H4 (cell line): ENCODE results near the gene SLC9A9. TPM values are rescaled to one million over a fixed set of nuclear protein-coding genes. Genes with fewer than 3 reads are reported as not detected.
"Not testable (repeated sequence)": the region's sequence is repeated elsewhere in the genome, so short reads cannot be mapped to it uniquely, and the experiment has no call there.

Source experiments
- DNase-seq: peaks from one replicate; pipeline ENCODE4 v3.0.0-alpha.2; 2015; ENCODE audit warnings: low spot score
- total RNA-seq: library from RNA; depleted of rRNA; stranded (reverse); fragments of >200 nt; shearing (Covaris generic); gene quantifications from 2 replicates; pipeline ENCODE4 v1.2.3, GENCODE V29; 2014

SLC9A9 gene
- total RNA-seq, 1 experiment from 2014 or later: 10.8 TPM

DNA sequence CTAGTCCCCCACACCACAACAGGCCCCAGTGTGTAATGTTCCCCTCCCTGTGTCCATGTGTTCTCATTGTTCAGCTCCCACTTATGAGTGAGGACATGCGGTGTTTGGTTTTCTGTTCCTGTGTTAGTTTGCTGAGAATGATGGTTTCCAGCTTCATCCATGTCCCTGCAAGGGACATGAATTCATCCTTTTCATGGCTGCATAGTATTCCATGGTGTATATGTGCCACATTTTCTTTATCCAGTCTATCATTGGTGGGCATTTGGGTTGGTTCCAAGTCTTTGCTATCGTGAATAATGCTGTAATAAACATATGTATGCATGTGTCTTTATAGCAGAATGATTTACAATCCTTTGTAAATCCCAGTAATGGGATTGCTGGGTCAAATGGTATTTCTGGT, 152.9 kb downstream of the SLC9A9 start:
- DNase-seq: not testable (repeated sequence)

DNA sequence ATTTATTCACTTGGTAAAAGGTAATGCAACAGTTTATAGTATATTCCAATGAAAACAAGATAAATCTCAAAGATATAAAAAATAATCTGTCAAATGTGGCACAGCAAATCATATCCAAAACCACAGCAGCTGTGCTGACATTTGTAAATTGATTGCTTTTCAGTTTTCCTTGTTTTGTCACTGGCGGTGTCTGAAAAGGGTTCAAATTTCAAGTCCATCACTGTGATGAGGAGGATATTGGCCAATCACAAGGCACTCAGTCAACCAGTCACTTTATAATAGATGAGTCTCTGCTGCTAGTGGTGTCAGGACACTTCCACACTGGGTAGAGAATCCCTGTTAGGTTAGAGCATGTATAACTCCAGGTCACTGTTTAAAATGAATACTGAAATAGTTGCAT, 154.8 kb downstream of the SLC9A9 start:
- DNase-seq: no peak

- DNase-seq: no peak
Measured at GRCh38 chr3:143686638-143687197, 161.6 kb downstream of the SLC9A9 start.

GRCh38 chr3:143685491-143685890, 162.8 kb downstream of the SLC9A9 start:
- no peak for DNase-seq

DNA sequence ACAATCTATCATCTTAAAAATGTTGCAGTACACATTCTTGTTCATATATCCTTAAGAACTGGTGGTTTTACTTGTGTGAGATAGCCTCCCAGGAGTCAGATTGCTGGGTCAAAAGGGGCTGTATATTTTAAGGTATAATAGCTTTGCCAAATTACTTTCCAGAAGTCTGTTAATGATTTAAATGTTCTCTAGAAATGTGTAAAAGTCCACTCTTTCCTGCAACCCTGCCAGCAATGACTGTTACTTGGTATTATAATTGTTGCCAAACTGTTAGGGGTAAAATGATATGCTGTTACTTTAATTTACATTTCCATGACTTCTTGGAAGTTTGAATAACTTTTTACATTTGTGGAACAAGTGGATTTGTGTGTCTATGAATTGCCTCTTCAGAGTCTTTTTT, 170.8 kb downstream of the SLC9A9 start:
- DNase-seq: no peak

GRCh38 chr3:143676747-143677146, 171.5 kb downstream of the SLC9A9 start:
- DNase-seq: no peak

DNA sequence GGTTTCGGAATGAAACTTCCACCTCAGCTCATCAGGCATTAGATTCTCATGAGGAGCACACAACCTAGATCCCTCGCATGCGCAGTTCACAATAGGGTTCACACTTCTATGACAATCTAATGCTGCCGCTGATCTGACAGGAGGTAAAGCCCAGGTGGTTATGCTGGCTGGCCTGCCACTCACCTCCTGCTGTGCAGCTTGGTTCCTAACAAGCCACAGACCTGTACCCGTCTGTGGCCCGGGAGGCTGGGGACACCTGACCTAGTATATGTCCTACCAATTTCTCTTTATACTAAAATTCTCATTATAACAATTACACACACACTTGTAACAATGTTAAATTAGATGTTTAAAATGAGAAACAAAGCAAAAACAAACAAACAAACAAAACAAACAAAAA, 172.2 kb downstream of the SLC9A9 start:
- DNase-seq: no peak

DNA sequence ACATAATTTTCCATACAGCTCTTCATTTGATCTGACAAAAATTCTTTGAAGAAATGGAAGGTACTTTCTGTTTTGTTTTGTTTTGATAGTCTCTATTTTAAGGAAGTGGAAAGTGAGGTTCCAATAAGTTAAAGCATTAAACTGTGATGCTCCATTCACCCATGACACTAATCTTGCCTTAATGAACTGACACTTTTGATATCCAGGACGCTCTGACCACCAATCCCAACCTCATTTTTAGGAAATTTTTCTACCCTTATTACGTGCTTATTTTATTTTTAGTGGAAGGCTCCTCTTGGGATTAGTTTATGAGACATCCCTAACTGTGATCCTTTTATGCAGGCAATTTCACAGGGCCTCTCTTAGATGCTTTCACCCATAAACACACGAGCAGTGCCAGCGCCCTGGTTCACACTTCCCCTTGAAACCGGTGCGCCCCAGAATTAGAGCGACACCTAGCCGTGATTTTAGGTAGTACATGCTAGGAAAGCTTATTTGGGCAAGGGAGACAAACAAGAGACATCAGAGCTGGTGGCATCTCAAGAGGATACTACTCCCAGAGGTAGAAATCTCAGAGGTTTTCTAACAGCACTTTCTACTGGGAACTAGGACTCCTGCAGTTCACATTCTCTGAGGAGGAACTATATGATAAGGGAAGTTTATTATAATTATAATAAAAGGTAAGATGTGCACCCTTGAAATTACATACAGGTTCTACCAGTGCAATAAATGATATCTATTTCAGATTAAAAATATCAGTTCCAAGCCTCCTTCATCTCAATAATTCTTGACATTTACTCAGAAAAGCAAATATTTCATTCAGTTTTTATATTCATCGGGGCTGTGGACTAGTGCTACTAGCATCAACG, 173.9 kb downstream of the SLC9A9 start:
- peak; percentile 65 for DNase-seq

DNA sequence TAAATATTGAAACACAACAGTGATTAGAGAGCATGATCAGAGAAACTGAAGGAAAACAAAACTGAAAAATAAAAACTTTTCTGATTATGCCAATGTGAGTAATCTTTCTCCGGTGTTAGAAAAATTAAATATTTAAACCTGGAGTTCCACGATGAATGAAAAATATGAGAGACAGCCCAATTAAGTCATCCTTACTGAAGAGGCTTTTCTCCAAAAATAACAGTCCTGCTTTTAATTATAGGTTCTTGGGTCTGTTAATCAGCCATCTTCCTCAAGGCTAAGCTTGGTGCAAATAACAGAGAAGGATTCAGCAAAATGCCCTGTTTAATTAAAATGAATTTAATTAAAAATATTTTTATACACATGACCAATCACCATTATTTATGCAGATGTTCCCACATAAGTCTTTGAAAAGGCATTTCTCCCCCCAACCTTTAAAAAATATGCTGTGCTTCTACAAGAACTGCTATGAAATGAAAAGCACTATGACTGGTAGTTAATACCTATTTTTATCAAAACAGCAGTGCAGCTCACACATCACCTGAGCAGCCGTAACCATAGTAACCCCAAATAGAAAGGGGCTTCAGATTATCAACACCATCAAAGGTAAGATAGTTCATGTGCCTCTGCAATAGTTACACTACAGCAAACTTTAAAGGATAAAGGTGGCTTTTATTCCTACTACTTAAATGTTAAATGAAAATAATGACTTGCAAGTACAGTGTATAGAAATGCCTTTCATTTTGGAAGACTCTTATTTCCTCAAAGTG, 175.7 kb downstream of the SLC9A9 start:
- no peak for DNase-seq

DNA sequence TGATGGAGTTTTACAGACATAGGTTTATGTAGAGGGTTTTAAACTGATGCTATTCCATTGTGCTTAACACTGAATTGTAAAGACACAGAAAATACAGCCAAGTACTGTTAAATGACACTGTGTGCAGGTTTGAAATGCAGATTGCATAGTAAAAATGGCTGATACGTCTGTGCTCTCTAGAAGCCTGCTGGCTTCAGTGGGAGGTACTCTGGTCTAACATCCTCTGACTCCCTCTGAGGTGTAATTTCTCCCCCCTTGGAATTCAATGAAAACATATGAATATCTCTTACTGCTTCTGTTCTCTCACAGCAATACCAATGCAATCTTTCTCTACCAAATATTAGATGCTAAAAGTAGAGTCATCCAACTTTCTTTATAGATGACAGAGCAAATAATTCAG, 176.6 kb downstream of the SLC9A9 start:
- no peak for DNase-seq

DNA sequence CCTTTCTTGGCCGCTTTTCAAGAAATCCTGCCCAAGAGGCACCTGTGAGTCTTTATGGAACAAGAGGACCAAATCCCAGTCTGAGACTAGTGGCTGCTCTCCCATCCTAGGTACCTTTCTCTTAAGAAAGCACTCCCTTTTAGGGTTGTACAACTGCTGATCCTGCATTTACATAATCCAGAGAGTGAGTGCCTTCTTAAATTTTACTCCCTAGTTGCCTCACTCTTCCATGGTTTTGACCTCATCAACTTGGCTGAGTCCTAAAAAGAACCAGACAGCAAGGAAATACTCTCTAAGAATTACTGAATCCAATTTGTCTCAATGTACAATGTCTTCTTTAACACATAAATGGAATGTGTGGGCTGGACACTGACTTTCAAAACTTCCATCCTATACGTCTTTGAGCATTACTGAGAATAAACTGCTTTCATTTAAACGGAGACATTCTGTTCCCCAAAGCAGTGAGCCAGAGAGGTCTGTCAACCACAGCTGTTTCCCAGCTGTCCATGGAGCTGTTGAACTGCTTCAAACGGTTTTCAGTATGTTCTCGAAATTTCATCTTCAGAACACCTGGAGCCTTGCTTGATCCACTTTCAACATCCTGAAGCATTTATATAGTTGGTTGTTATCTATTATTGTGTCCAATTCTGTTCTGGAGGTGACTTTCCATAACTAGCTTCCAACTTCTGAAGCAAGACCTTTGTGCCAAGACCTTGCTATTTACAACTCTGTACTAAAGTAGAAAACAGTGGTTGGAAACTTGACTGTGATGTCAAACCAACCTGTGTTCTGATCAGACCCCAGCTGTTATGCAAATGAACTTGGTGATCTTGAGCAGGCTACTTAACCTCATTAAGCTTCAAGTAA, 179.1 kb downstream of the SLC9A9 start:
- no peak for DNase-seq

DNA sequence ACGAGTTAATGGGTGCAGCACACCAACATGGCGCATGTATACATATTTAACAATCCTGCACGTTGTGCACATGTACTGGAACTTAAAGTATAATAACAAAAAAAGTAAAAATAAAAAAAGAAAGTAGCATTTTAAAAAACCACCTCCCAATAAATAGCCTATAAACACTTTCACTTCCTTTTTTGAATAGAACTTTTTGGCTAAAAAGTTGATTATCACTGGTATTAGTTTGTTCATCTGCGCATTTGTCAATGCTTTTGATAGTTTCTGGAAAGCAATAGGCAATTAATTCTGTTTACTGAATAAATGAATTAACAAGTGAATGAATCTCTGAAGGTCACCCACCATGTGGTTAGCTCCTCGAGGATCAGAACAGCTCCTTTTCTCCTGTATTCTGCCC, 179.9 kb downstream of the SLC9A9 start:
- DNase-seq: no peak

DNA sequence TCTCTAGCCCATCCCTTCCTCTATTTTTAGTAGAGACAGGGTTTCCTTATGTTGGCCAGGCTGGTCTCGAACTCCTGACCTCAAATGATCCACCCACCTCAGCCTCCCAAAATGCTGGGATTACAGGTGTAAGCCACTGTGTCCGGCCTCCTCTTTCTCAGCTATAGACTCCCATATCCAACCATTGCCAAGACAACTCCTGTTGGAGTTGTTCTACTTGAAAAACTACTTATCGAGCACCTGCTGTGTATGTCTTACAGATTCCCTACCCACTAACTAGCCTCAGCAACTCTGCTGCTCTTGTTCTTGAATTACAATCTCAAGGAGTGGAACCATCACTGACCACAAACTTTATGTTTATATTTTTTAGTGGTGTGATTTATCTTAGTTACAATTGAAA, 186.6 kb downstream of the SLC9A9 start:
- DNase-seq: no peak

DNA sequence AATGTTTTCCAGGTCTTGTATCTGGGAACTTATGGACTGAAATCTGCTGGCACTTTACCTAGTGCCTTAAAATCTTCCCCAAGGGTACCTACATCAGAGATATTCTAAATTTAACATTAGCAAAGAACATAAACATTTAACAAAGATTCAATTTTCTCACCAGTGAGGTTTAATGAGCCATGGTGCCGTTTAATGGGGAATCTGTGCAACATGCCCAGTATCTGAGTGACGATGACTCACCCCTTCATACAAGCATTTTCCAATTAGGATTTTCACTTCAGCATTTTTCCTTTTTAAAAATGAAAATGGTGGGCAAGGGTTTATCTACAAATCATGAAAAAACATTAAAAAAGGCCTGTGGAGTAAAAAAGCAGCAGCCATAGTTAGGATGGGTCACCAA, 189.4 kb downstream of the SLC9A9 start:
- no peak for DNase-seq

DNA sequence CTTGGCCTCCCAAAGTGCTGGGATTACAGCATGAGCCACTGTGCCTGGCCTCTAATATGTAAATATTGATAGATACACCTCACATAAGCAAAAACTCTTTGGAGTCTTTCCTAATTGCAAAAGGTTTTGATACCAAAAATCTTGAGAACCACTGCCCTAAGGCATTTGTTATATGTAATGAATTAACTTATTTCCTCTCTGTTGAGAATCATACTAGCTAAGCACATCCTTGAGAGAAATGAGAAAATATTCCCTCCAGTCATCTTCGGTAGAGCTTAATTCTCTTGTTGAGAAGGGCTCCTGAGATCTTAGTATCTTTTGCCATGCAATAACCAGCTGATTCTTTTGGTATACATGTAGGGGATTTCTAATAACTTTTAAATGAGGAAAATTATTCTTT, 190.2 kb downstream of the SLC9A9 start:
- DNase-seq: no peak

DNA sequence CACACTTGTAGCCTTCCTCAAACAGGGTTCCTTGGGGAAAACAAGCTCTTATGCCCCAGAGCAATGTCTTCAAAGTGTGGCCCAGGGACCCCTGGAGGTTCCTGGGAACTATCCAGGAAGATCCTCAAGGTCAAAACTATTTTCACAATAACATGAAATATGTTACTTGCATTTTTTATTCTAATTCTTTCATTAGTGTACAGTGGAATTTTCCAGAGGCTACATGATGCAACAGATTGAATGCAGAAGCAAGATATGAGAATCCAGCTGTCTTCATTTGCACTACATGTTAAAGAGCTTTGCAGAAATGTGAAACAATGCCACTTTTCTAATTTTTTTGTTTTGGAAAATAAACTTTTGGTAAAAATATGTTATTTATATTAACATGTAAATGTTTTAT, 190.9 kb downstream of the SLC9A9 start:
- DNase-seq: no peak

DNA sequence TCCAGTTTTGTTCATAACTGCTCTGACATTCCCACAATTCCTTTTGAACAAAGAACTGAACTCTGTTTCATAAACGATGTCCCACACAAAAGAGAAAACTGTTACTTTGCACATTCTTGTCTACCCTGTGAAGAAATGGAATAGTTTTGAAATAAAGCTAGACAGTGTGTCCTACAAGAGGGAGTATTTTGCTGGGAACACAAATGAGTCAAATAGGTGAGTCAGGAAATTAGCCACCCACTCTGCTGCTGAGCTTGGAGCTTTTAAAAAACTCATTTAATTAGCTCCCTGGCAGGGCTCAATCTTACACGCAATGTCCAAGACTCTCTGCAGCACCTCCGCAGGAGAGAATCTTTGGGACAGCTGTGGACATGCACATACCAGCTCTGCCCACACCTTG, 193.4 kb downstream of the SLC9A9 start:
- no peak for DNase-seq

DNA sequence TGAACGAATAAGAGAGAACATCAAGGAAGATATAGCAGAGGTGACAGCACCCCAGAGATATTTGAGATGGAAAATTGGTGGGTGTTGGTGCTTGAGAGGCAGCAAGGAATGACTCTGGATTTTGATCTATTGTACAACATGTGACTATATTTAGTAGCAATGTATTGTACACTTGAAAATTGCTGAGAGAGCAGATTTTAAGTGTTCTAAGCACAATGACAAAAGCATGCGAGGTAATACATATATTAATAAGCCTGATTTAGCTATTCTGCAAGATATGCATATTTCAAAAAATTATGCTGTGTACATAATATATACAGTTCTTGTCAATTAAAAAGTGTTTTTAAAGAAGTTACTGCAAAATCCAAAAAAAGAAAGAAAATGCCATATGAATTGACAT, 194.3 kb downstream of the SLC9A9 start:
- no peak for DNase-seq

DNA sequence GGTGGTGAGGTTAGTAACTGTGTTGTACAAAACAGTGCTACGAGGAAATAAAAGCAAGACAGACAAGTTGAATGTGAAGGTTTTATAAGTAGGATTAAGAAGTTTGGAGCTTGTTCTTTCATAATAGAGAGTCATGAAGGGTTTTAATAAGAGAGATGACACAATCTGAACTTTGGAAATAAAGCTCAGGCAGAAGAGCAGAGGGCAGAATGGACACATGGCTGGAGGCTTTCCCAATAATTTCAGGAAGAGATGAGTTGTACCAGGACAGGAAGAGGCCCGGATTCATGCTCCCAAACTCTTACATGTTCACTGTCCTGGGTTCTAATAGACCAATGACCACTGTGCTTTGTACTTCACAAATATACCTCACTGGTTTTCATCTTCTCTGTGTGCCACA, 194.8 kb downstream of the SLC9A9 start:
- no peak for DNase-seq

GRCh38 chr3:143652118-143652517, 196.2 kb downstream of the SLC9A9 start:
- no peak for DNase-seq

- DNase-seq: no peak
Measured at GRCh38 chr3:143650827-143651226, 197.4 kb downstream of the SLC9A9 start.

GRCh38 chr3:143650120-143650519, 198.1 kb downstream of the SLC9A9 start:
- DNase-seq: no peak
